ENCODE results near the gene KCNK3. TPM values are rescaled to one million over a fixed set of nuclear protein-coding genes. Genes with fewer than 3 reads are reported as not detected.

KCNK3 gene
- polyA plus RNA-seq, 1 donor (not counting 4 experiments of a cell fraction or from before 2014, with no cell fraction given), result not detected

GRCh38 chr2:26650713-26651469 is 41.6 kb upstream of the KCNK3 start:
- H3K4me1 ChIP-seq (ENCODE audit: control insufficient read depth, extremely low read depth, insufficient read depth, low read length), result no peaks in the 10 kb centered on the region
- no peak overlapping the region for H3K4me3 ChIP-seq (ENCODE audit: control insufficient read depth in 2 of 3, extremely low read depth in 1 of 3, insufficient read depth in 2 of 3, low read depth in 1 of 3, low read length in 3 of 3)
- dilution Hi-C loops (cut with MboI; ENCODE audit: extremely low pct_ligation_motif_present, low sequenced_read_pairs), result no loop called here
- no peaks in the 10 kb centered on the region for H4K20me1 ChIP-seq (ENCODE audit: control insufficient read depth, extremely low read depth, insufficient read depth, low read length)
- H3K9ac ChIP-seq (ENCODE audit: control insufficient read depth, extremely low read depth, insufficient read depth, low read length), result no peak overlapping the region
- H3K79me2 ChIP-seq (ENCODE audit: control insufficient read depth, insufficient read depth, low read length), result no peaks in the 10 kb centered on the region
- no peaks in the 10 kb centered on the region for H3K36me3 ChIP-seq (ENCODE audit: control insufficient read depth in 2 of 2, extremely low read depth in 1 of 2, insufficient read depth in 2 of 2, low read length in 2 of 2)
- H3K27me3 ChIP-seq (ENCODE audit: control insufficient read depth, extremely low read depth, insufficient read depth, low read length), result peaks cover 28% of the 10 kb centered on the region
- no peak overlapping the region for H3K4me2 ChIP-seq (ENCODE audit: control insufficient read depth, extremely low read depth, insufficient read depth, low read depth, low read length)
- no peak overlapping the region for H2AFZ ChIP-seq (ENCODE audit: control insufficient read depth, low read length)
- FAIRE-seq (no peak), DNase-seq (ENCODE audit: low read depth, low spot score) (no peak)
- H3K9me3 ChIP-seq (ENCODE audit: control insufficient read depth, low read depth, low read length), result no peaks in the 10 kb centered on the region
- no peak for TF ChIP-seq CTCF (optimal IDR thresholded peaks at IDR 0.05 in 1 of 3, IDR thresholded peaks at IDR 0.05 in 1 of 3, conservative IDR thresholded peaks at IDR 0.05 in 1 of 3; ENCODE audit: extremely low read depth in 1 of 3, insufficient read depth in 2 of 3, low read length in 3 of 3)
- no peak overlapping the region for H3K27ac ChIP-seq (ENCODE audit: control insufficient read depth, insufficient read depth, low read length)
- H3K9me1 ChIP-seq (ENCODE audit: control insufficient read depth, extremely low read depth, insufficient read depth, low read length), result no peaks in the 10 kb centered on the region

DNA sequence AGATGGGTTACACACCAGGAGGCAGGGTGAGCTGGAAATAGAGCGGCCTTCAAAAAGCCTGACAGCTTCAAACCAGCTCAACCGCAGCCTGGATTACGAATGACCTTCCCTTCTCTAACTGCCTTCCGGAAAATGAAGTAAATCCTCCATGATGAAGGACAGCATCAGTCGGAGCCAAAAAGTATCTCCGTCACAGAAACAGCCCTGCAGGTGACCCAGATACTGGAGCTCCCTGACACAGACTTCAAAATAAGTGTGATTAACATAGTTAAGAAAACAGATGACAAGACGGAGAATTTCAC is 41.1 kb upstream of the KCNK3 start:
- H3K36me3 ChIP-seq (ENCODE audit: control insufficient read depth in 2 of 2, extremely low read depth in 1 of 2, insufficient read depth in 2 of 2, low read length in 2 of 2), result no peaks in the 10 kb centered on the region
- H3K27me3 ChIP-seq (ENCODE audit: control insufficient read depth, extremely low read depth, insufficient read depth, low read length), result peaks cover 28% of the 10 kb centered on the region
- no peak overlapping the region for H3K4me3 ChIP-seq (ENCODE audit: control insufficient read depth in 2 of 3, extremely low read depth in 1 of 3, insufficient read depth in 2 of 3, low read depth in 1 of 3, low read length in 3 of 3)
- DNase-seq (ENCODE audit: low read depth, low spot score) (no peak), FAIRE-seq (no peak)
- dilution Hi-C loops (cut with MboI; ENCODE audit: extremely low pct_ligation_motif_present, low sequenced_read_pairs), result no loop called here
- H3K4me1 ChIP-seq (ENCODE audit: control insufficient read depth, extremely low read depth, insufficient read depth, low read length), result no peaks in the 10 kb centered on the region
- H2AFZ ChIP-seq (ENCODE audit: control insufficient read depth, low read length), result no peak overlapping the region
- no peaks in the 10 kb centered on the region for H3K79me2 ChIP-seq (ENCODE audit: control insufficient read depth, insufficient read depth, low read length)
- H4K20me1 ChIP-seq (ENCODE audit: control insufficient read depth, extremely low read depth, insufficient read depth, low read length), result no peaks in the 10 kb centered on the region
- no peaks in the 10 kb centered on the region for H3K9me3 ChIP-seq (ENCODE audit: control insufficient read depth, low read depth, low read length)
- no peak overlapping the region for H3K4me2 ChIP-seq (ENCODE audit: control insufficient read depth, extremely low read depth, insufficient read depth, low read depth, low read length)
- no peaks in the 10 kb centered on the region for H3K9me1 ChIP-seq (ENCODE audit: control insufficient read depth, extremely low read depth, insufficient read depth, low read length)
- H3K27ac ChIP-seq (ENCODE audit: control insufficient read depth, insufficient read depth, low read length), result no peak overlapping the region
- no peak overlapping the region for H3K9ac ChIP-seq (ENCODE audit: control insufficient read depth, extremely low read depth, insufficient read depth, low read length)
- TF ChIP-seq CTCF (optimal IDR thresholded peaks at IDR 0.05 in 1 of 3, IDR thresholded peaks at IDR 0.05 in 1 of 3, conservative IDR thresholded peaks at IDR 0.05 in 1 of 3; ENCODE audit: extremely low read depth in 1 of 3, insufficient read depth in 2 of 3, low read length in 3 of 3) (no peak), EZH2 (IDR thresholded peaks at IDR 0.05; ENCODE audit: low read length) (no peak)
